ENCODE measurements around the gene NTF3. TPM values are rescaled to one million over a fixed set of nuclear protein-coding genes. Genes with fewer than 3 reads are reported as not detected.

Gene NTF3
- total and polyA plus RNA-seq, 2 of the 8 experiments (the other 6 are each of a cell fraction or from before 2014, with no cell fraction given): 1.4 to 2.3 TPM

GRCh38 chr12:5396541-5396940, 35.4 kb upstream of the NTF3 start:
- no peak for FAIRE-seq
- no peak for DNase-seq (ENCODE audit: low read depth in 1 of 2, low spot score in 2 of 2)

More at GRCh38 chr12:5396541-5396940, 35.4 kb upstream of the NTF3 start:
- Histone ChIP-seq H2AK5ac (ENCODE audit: low read depth, low read length) (no peak overlapping the region), H2AFZ (ENCODE audit: low read length) (no peak overlapping the region), H2BK20ac (ENCODE audit: low read length) (no peak overlapping the region), H3K9me3 (ENCODE audit: insufficient read depth in 2 of 2, low read depth in 1 of 2, low read length in 1 of 2) (no peaks in the 10 kb centered on the region), H4K91ac (replicated peaks; ENCODE audit: insufficient read length, low read length) (no peak overlapping the region), H4K5ac (ENCODE audit: insufficient read length, low read depth, low read length) (no peak overlapping the region), H2BK120ac (replicated peaks; ENCODE audit: low read depth, low read length) (no peak overlapping the region), H3K18ac (ENCODE audit: extremely low read depth, low read length) (no peak overlapping the region), H3K23me2 (ENCODE audit: low read depth, low read length) (no peaks in the 10 kb centered on the region), H4K8ac (ENCODE audit: extremely low read depth, insufficient read depth, low read length) (no peak overlapping the region), H3K4me1 (replicated peaks in 1 of 4; ENCODE audit: control insufficient read depth in 3 of 4, insufficient read depth in 4 of 4, low read length in 3 of 4) (peaks cover 0 to 4% (median 2%) of the 10 kb centered on the region in 4 experiments; a peak in 3 of 7 replicates), H3K79me2 (ENCODE audit: control insufficient read depth in 1 of 2, insufficient read depth in 2 of 2, low read length in 2 of 2) (no peaks in the 10 kb centered on the region), H3K79me1 (ENCODE audit: low read depth, low read length) (no peaks in the 10 kb centered on the region), H3K56ac (replicated peaks; ENCODE audit: insufficient read length, low read depth, low read length) (no peak overlapping the region), H3K23ac (ENCODE audit: insufficient read length) (no peak overlapping the region), H2BK15ac (ENCODE audit: low read length) (no peak overlapping the region), H2BK12ac (ENCODE audit: low read depth, low read length) (no peak overlapping the region), H3K27me3 (replicated peaks in 1 of 4; ENCODE audit: control insufficient read depth in 3 of 4, extremely low read depth in 1 of 4, insufficient read depth in 3 of 4, low read length in 3 of 4) (no peaks in the 10 kb centered on the region), H3K27ac (ENCODE audit: low read depth, low read length) (no peak overlapping the region), H3K4me2 (ENCODE audit: insufficient read depth in 1 of 2, low read depth in 2 of 2, low read length in 2 of 2) (no peak overlapping the region), H4K20me1 (replicated peaks in 1 of 2; ENCODE audit: control insufficient read depth in 1 of 2, insufficient read depth in 2 of 2, low read length in 2 of 2) (no peaks in the 10 kb centered on the region), H3K14ac (ENCODE audit: insufficient read length) (no peak overlapping the region), H3K36me3 (ENCODE audit: control insufficient read depth in 2 of 4, insufficient read depth in 4 of 4, low read length in 3 of 4) (no peaks in the 10 kb centered on the region), H2BK5ac (ENCODE audit: low read depth, low read length) (no peak overlapping the region), H3K4ac (replicated peaks; ENCODE audit: insufficient read length, low read depth, low read length) (no peak overlapping the region), H3K4me3 (ENCODE audit: extremely low read depth in 1 of 4, insufficient read depth in 2 of 4, low read depth in 3 of 4, low read length in 4 of 4) (no peak overlapping the region), H3K9ac (replicated peaks in 1 of 4; ENCODE audit: extremely low read depth in 1 of 4, low read depth in 3 of 4, low read length in 3 of 4) (no peak overlapping the region)
- 73% methylated on average over 1 of the region's 1 CpG; no CpG with 5 or more reads in 1 of the 2 experiments for WGBS, 2 experiments (ENCODE audit: extremely low coverage in 1 of 2, insufficient coverage in 1 of 2, insufficient read length in 1 of 2, insufficient replicate concordance in 2 of 2, low coverage in 1 of 2, low lambda C conversion rate in 2 of 2, missing lambda C conversion rate in 1 of 2)
- ChIA-PET POLR2A (ENCODE audit: partially characterized antibody) (no interaction called here), CTCF (ENCODE audit: partially characterized antibody) (interaction anchor here (0.6 to 1.1 kb wide), 3 partner anchors 39 to 623 kb away, joined by 3 to 4 read pairs (median 3); no protein-coding TSS in a partner anchor)
- TF ChIP-seq ASH2L (IDR thresholded peaks at IDR 0.05; ENCODE audit: low read length): no peak
- TF ChIP-seq TAF7 (optimal IDR thresholded peaks at IDR 0.05; ENCODE audit: borderline replicate concordance, low read depth, low read length): no peak
- TF ChIP-seq SRF (IDR thresholded peaks at IDR 0.05; ENCODE audit: low read depth, low read length): no peak
- TF ChIP-seq KDM5A (IDR thresholded peaks at IDR 0.05; ENCODE audit: low read length): no peak
- TF ChIP-seq ATF2 (IDR thresholded peaks at IDR 0.05; ENCODE audit: low read length): no peak
- TF ChIP-seq FOSL1 (IDR thresholded peaks at IDR 0.05; ENCODE audit: insufficient read depth, low read depth, low read length): no peak
- TF ChIP-seq PHF8 (conservative IDR thresholded peaks at IDR 0.05; ENCODE audit: low read depth, low read length): no peak
- TF ChIP-seq CHD1 (IDR thresholded peaks at IDR 0.05; ENCODE audit: low read depth, low read length): no peak
